Loucy (cell line): ENCODE results near the gene HOXB3.
"Not testable (repeated sequence)": the region's sequence is repeated elsewhere in the genome, so short reads cannot be mapped to it uniquely, and the experiment has no call there.

ENCODE experiments used
- H2AFZ ChIP-seq: fragments of 200-600 bp; sonication (generic); 2 replicates; pipeline ENCODE4 v1.6.0; 2016; ENCODE audit warnings: antibody characterized with exemption, mild to moderate bottlenecking, low read length, moderate library complexity
- H3F3A ChIP-seq: fragments of 200-600 bp; 2 replicates; pipeline ENCODE4 v1.6.0; 2016; ENCODE audit warnings: antibody characterized with exemption, low read depth, mild to moderate bottlenecking
- H3K27me3 ChIP-seq: fragments of 200-600 bp; sonication (generic); 2 replicates; pipeline ENCODE4 v1.6.1; 2014; ENCODE audit warnings: low read length, mild to moderate bottlenecking; ENCODE audit not compliant: insufficient read depth, poor library complexity, severe bottlenecking
- H3K36me3 ChIP-seq: fragments of 200-600 bp; sonication (generic); 2 replicates; pipeline ENCODE4 v1.6.1; 2016; ENCODE audit warnings: low read length; ENCODE audit not compliant: insufficient read depth
- H3K4me1 ChIP-seq: fragments of 200-600 bp; sonication (generic); 2 replicates; pipeline ENCODE4 v1.5.1; 2014; ENCODE audit warnings: low read length, mild to moderate bottlenecking; ENCODE audit not compliant: insufficient read depth, poor library complexity, severe bottlenecking
- H3K4me2 ChIP-seq: fragments of 200-600 bp; sonication (generic); 2 replicates; pipeline ENCODE4 v1.6.0; 2014; ENCODE audit warnings: antibody characterized with exemption, low read length, low read depth, mild to moderate bottlenecking; ENCODE audit not compliant: poor library complexity, severe bottlenecking
- H3K4me3 ChIP-seq: fragments of 200-600 bp; sonication (generic); 2 replicates; pipeline ENCODE4 v1.5.1; 2014; ENCODE audit warnings: low read length, mild to moderate bottlenecking, mixed read lengths; ENCODE audit not compliant: poor library complexity, severe bottlenecking
- H3K79me2 ChIP-seq: fragments of 200-600 bp; sonication (generic); 2 replicates; pipeline ENCODE4 v1.6.1; 2014; ENCODE audit warnings: low read length; ENCODE audit not compliant: insufficient read depth
- H3K9ac ChIP-seq: fragments of 200-600 bp; sonication (generic); 2 replicates; pipeline ENCODE4 v1.6.0; 2014; ENCODE audit warnings: mild to moderate bottlenecking, low read depth, low read length, moderate library complexity; ENCODE audit not compliant: poor library complexity, severe bottlenecking
- H3K9me2 ChIP-seq: fragments of 200-600 bp; sonication (generic); replicated peaks from 2 replicates; pipeline ENCODE4 v1.6.1; 2016; ENCODE audit warnings: low read depth, low read length, mixed read lengths
- H3K9me3 ChIP-seq: fragments of 200-600 bp; sonication (generic); 2 replicates; pipeline ENCODE4 v1.6.1; 2014; ENCODE audit warnings: mild to moderate bottlenecking, antibody characterized with exemption, low read length, low read depth; ENCODE audit not compliant: insufficient read depth
- H4K20me1 ChIP-seq: fragments of 200-600 bp; sonication (generic); 2 replicates; pipeline ENCODE4 v1.6.0; 2014; ENCODE audit warnings: antibody characterized with exemption, low read length, mild to moderate bottlenecking; ENCODE audit not compliant: insufficient read depth, poor library complexity, severe bottlenecking
- EZH2phosphoT487 ChIP-seq: fragments of 200-600 bp; IDR thresholded peaks from 2 replicates; pipeline ENCODE4 v1.6.1; 2018; ENCODE audit warnings: antibody characterized with exemption, mild to moderate bottlenecking, moderate library complexity, borderline replicate concordance
- TF ChIP-seq, protein P1 (sequence below): fragments of 200-600 bp; sonication (generic); conservative IDR thresholded peaks from 2 replicates; pipeline ENCODE4 v1.5.1; 2014; ENCODE audit warnings: mild to moderate bottlenecking, antibody characterized with exemption, low read length

HOXB3 gene

DNA sequence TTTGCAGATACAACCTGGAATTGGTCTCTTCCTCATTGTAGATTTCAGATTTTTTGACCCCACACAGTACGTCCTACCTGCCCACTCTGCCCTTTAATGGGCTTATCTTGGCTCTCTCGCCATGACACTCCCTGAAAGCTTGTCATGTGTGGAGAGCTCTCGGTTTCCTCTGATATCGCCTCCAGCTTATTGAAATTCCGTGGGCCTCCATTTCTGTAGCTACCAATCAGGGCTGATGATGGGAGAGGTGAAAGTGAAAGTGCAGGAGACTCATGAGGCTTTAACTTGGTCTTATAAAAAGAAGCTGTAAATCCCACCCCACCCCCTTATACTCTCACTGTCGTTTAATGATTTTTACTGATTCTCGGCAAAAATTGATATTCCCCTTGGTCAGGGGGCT is 76.9 kb downstream of the HOXB3 start:
- H3K9me2 ChIP-seq: no peaks in the 10 kb centered on the region
- H3K4me2 ChIP-seq: no peak overlapping the region
- TF ChIP-seq, protein P1, sequence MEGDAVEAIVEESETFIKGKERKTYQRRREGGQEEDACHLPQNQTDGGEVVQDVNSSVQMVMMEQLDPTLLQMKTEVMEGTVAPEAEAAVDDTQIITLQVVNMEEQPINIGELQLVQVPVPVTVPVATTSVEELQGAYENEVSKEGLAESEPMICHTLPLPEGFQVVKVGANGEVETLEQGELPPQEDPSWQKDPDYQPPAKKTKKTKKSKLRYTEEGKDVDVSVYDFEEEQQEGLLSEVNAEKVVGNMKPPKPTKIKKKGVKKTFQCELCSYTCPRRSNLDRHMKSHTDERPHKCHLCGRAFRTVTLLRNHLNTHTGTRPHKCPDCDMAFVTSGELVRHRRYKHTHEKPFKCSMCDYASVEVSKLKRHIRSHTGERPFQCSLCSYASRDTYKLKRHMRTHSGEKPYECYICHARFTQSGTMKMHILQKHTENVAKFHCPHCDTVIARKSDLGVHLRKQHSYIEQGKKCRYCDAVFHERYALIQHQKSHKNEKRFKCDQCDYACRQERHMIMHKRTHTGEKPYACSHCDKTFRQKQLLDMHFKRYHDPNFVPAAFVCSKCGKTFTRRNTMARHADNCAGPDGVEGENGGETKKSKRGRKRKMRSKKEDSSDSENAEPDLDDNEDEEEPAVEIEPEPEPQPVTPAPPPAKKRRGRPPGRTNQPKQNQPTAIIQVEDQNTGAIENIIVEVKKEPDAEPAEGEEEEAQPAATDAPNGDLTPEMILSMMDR: no peak
- H3K4me3 ChIP-seq: no peak overlapping the region
- H3K9ac ChIP-seq: no peak overlapping the region
- H3K27me3 ChIP-seq: no peaks in the 10 kb centered on the region
- no peaks in the 10 kb centered on the region for H3K36me3 ChIP-seq
- H3K4me1 ChIP-seq: peaks cover 15% of the 10 kb centered on the region
- no peak overlapping the region for H2AFZ ChIP-seq
- no peaks in the 10 kb centered on the region for H3K9me3 ChIP-seq
- no peaks in the 10 kb centered on the region for H4K20me1 ChIP-seq
- no peaks in the 10 kb centered on the region for H3F3A ChIP-seq
- H3K79me2 ChIP-seq: no peaks in the 10 kb centered on the region

DNA sequence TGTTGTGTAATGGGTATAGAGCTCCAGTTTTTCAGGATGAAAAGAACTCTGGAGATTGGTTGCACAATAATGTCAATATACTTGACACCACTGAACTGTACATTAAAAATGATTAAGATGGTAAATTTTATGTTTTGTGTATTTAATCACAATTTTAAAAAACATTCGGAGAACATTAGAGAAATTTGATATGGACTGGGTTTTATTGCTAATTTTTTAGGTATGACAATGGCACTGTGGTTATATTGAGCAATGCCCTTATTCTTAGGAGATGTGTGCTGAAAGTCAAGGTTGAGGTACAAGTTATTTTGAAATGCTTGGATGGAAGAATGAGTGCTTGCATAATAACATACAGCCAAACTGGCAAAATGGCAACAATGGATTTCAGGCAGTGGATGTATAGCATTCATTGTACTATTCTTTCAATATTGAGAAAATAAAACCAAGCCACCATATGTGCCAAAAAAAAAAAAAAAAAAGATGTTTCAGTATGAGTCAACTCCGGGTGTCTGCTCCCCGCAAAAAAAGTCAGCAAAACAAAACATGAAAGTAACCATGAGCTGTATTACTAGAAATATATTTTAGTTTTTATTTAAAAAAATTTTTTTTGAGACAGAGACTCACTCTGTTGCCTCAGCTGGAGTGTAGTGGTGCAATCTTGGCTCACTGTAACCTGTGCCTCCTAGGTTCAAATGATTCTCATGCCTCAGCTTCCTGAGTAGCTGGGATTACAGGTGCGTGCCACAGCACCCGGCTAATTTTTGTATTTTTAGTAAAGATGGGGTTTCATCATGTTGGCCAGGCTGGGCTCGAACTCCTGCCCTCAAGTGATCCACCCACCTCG is 79.1 kb downstream of the HOXB3 start:
- H3K4me1 ChIP-seq: peaks cover 23% of the 10 kb centered on the region
- H3K9me2 ChIP-seq: no peaks in the 10 kb centered on the region
- no peaks in the 10 kb centered on the region for H3K79me2 ChIP-seq
- no peak overlapping the region for H3K9ac ChIP-seq
- H3K4me3 ChIP-seq: no peak overlapping the region
- no peak overlapping the region for H3K4me2 ChIP-seq
- H2AFZ ChIP-seq: no peak overlapping the region
- no peaks in the 10 kb centered on the region for H3K36me3 ChIP-seq
- H3K27me3 ChIP-seq: no peaks in the 10 kb centered on the region
- no peaks in the 10 kb centered on the region for H3F3A ChIP-seq
- H4K20me1 ChIP-seq: no peaks in the 10 kb centered on the region
- H3K9me3 ChIP-seq: no peaks in the 10 kb centered on the region
- TF ChIP-seq EZH2phosphoT487: no peak
- TF ChIP-seq, protein P1: no peak

DNA sequence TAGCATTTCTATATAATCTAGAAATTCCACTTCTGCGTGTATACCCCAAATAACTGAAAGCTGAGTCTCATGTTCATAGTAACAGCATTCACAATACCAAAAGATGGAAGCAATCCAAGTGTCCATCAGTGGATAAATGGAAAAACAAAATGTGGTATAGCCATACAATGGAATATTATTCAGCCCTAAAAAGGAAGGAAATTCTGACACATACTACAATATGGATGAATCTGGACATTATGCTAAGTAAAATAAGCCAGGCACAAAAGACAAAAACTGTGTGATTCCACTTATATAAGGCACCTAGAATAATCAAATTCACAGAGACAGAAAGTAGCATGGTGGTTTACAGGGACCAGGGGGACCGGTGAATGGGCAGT is 79.7 kb downstream of the HOXB3 start:
- no peaks in the 10 kb centered on the region for H3K9me3 ChIP-seq
- H3K9ac ChIP-seq: no peak overlapping the region
- H3K9me2 ChIP-seq: no peaks in the 10 kb centered on the region
- H3K36me3 ChIP-seq: no peaks in the 10 kb centered on the region
- H3K4me2 ChIP-seq: no peak overlapping the region
- no peaks in the 10 kb centered on the region for H3F3A ChIP-seq
- H3K79me2 ChIP-seq: no peaks in the 10 kb centered on the region
- H3K4me1 ChIP-seq: peaks cover 30% of the 10 kb centered on the region
- H2AFZ ChIP-seq: no peak overlapping the region
- no peaks in the 10 kb centered on the region for H3K27me3 ChIP-seq
- H4K20me1 ChIP-seq: no peaks in the 10 kb centered on the region
- no peak overlapping the region for H3K4me3 ChIP-seq
- TF ChIP-seq EZH2phosphoT487: no peak
- TF ChIP-seq, protein P1: no peak

DNA sequence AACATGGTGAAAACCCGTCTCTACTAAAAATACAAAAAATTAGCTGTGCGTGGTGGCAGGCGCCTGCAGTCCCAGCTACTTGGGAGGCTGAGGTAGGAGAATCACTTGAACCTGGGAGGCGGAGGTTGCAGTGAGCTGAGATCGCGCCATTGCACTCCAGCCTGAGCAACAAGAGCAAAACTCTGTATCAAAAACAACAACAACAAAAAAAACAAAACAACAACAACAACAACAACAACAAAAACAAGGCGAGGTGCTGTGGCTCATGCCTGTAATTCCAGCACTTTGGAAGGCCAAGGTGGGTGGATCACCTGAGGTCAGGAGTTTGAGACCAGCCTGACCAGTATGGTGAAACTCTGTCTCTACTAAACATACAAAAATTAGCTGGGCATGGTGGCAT is 80.3 kb downstream of the HOXB3 start:
- H3K4me1 ChIP-seq: peaks cover 33% of the 10 kb centered on the region
- not testable (repeated sequence) for H2AFZ ChIP-seq, H3K4me2 ChIP-seq, H3K9me3 ChIP-seq, H3F3A ChIP-seq, H3K27me3 ChIP-seq, H3K9me2 ChIP-seq, H3K36me3 ChIP-seq, H4K20me1 ChIP-seq, H3K4me3 ChIP-seq, H3K79me2 ChIP-seq, H3K9ac ChIP-seq
